NCI-H2081 (cell line): ENCODE measurements around the gene HOXD13.

Experiments used
- DNase-seq, 2 experiments: peaks; one replicate each; lab custom pipeline; 2025; lab: John Stamatoyannopoulos, UW

Gene HOXD13

GRCh38 chr2:176095421-176095820 lies 2.9 kb downstream of the HOXD13 start:
- no peak for DNase-seq

- no peak for DNase-seq
Measured at GRCh38 chr2:176096243-176096985, 3.9 kb downstream of the HOXD13 start.

- peak; percentile 88 to 90 for DNase-seq
Measured at GRCh38 chr2:176096986-176097819, 4.7 kb downstream of the HOXD13 start.

GRCh38 chr2:176097820-176098365 lies 5.4 kb downstream of the HOXD13 start:
- no peak for DNase-seq

- DNase-seq, result no peak
Measured at GRCh38 chr2:176098366-176099158, 6.0 kb downstream of the HOXD13 start.

GRCh38 chr2:176099159-176099727 lies 6.7 kb downstream of the HOXD13 start:
- no peak for DNase-seq

GRCh38 chr2:176099728-176100546 lies 7.4 kb downstream of the HOXD13 start, which contains the start of gene HOXD12:
Gene HOXD12, plus strand, starts transcription at chr2:176099795. Its CDS starts 7 bp downstream, at chr2:176099802.
- no peak for DNase-seq

GRCh38 chr2:176100547-176101140 lies 8.1 kb downstream of the HOXD13 start:
- DNase-seq, result no peak

GRCh38 chr2:176101216-176101830 lies 8.8 kb downstream of the HOXD13 start:
- no peak for DNase-seq

- DNase-seq, result no peak
Measured at GRCh38 chr2:176101842-176102241, 9.3 kb downstream of the HOXD13 start.

- DNase-seq, result no peak
Measured at GRCh38 chr2:176102309-176102866, 9.9 kb downstream of the HOXD13 start.

GRCh38 chr2:176103194-176103593 lies 10.7 kb downstream of the HOXD13 start:
- no peak for DNase-seq

- no peak for DNase-seq
Measured at GRCh38 chr2:176103742-176104315, 11.3 kb downstream of the HOXD13 start.

- DNase-seq, result no peak
Measured at GRCh38 chr2:176104316-176105077, 12.0 kb downstream of the HOXD13 start.

GRCh38 chr2:176105078-176105729 lies 12.7 kb downstream of the HOXD13 start:
- no peak for DNase-seq

- no peak for DNase-seq
Measured at GRCh38 chr2:176105730-176106580, 13.4 kb downstream of the HOXD13 start.
